DMS53 treated with DMSO at 0.1 percent for 48 hours (cell line): Measurements from ENCODE around the gene DAGLA.

ENCODE experiments used
- DNase-seq: peaks from one replicate; lab custom pipeline; 2025; ENCODE audit not compliant: unreplicated experiment; lab: John Stamatoyannopoulos, UW

Gene DAGLA

DNA sequence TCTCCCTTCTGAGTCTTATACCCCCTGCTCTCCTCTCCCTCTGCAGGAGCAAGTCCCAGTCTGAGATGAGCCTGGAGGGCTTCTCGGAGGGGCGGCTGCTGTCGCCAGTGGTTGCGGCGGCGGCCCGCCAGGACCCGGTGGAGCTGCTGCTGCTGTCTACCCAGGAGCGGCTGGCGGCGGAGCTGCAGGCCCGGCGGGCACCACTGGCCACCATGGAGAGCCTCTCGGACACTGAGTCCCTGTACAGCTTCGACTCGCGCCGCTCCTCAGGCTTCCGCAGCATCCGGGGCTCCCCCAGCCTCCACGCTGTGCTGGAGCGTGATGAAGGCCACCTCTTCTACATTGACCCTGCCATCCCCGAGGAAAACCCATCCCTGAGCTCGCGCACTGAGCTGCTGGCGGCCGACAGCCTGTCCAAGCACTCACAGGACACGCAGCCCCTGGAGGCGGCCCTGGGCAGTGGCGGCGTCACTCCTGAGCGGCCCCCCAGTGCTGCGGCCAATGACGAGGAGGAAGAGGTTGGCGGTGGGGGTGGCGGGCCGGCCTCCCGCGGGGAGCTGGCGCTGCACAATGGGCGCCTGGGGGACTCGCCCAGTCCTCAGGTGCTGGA lies 63.4 kb downstream of the DAGLA start:
- no peak for DNase-seq

DNA sequence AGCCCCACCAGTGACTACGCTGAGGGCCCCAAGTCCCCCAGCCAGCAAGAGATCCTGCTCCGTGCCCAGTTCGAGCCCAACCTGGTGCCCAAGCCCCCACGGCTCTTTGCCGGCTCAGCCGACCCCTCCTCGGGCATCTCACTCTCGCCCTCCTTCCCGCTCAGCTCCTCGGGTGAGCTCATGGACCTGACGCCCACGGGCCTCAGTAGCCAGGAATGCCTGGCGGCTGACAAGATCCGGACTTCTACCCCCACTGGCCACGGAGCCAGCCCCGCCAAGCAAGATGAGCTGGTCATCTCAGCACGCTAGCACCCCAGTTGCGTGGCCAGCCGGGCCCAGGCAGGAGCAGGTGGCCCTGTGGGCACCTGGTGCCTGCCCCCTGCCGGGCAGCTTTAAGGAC lies 64.0 kb downstream of the DAGLA start:
- DNase-seq: no peak

DNA sequence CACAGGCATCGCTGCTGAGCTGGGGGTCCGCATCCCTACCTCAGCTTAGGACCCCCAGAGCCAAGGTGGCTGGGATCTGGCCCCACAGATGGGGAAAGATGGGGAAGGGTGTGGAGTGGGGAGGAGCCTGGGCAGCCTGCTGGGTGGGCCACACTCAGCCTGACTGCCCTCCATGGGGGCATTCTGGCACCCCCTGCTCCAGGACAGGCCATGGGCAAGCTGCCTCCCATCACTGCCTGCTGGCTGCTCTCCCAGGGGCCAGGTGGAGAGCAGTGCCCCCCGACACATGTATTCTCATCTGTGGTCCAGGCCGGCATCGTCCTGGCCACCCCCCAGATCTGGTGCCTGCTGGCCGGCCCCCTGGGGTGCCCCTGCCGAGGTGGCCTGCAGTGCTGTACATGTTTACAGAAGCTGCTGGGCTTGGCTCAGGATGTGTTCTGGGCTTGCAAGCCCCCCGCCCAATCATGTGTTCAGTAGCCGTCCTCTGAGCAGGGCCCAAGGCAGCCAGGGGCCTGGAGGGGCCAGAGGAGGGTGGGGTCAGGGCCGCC lies 64.5 kb downstream of the DAGLA start:
- no peak for DNase-seq

DNA sequence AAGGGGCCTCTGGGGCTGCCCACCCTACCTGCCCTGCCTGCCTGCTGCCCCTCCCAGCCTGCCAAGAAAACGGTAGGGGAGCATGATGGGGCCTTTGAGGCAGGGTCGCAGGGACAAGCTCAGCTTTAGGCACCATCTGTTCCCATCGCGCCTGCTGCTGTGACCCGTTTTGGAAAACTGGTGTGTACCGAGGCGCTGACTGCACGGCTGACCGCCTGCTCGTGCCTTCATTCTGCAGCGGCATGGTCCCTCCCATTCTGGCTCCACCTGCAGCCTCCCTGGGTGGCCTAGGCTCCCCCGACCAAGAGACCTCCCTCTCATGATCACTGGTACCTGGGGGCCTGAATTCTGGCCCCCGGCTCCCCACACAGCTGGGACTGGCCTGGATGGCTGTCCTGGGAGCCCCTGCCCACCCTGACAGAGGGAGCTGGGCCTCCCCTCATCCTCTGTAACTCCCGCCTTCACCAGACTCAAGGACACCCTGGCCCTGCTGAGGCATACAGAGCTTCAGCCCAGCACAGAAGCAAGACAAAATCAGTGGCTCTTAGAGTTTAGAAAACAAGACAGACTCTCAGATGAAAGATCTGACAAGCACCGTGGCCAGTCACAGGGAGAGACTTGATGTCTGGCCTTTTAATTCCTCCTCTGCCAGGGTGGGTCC lies 65.7 kb downstream of the DAGLA start:
- DNase-seq: no peak

DNA sequence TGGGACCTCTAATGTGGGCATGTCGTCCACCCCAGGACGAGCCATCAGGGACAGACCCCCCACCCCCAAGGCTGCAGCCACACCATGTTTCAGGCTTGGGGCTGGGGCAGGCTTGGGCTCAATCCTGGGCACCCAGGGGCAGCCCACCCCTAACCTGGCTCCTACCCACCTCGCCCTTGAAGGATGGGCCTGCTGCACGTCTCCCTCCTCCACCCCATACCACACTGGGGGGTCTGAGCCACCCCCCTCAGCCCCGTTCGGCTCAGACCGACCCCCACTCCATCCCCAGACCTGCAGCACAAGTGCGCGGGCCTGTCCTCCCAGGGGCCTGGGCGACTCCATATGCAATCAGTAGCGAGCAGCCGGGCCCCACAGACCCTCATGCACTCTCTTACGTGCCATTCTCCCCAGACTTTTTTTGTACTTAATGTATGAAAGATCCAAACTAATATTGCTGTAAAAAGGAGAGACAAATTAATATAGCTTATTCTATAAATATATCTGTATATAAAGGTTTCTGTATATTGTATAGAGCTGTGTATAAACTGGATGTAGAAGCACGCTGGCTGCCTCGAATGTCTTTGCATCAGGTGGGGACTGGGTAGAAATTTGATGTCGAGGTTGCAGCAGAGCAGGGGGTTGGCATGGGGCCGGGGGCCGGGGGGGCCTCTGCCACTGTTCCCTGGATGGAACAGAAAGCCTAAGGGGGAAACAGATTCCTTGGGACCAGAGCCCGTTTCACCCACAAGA lies 66.4 kb downstream of the DAGLA start:
- DNase-seq: no peak

DNA sequence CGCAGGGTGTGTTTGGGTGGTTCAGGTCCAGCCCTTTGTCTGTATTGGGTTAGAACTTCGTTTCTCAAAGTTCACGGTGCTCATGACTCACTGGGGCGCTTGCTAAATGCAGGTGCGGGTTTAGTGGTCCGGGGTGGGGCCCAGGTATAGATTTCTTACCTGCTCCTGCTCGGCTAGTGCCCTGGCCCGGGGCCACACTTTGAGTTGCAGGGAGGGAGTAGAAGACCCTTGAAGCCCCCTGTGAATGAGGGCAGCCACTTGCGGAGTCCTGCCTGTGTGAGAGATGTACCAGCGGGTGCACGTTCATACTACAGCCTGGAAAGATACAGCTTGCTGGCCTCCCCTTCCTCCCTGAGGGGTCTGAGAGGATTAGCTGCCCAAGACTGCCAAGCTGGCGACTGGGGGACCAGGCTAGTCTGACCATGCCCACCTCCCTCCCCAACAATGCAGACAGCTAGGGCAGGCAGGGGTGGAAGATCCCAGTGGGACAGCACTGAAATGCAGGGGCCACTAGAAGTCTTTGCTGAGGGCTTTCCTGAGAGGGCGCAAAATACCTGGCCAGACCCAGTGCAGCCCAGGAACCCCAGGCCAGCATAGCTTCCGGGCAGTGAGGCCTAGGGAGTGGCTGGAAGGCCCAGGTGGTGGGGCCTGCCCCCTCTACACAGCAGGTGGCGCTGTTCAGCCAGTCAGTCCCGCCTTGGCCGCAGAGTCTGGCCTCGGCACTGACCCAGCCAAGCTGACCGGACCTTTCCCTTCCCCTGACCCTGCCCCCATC lies 67.2 kb downstream of the DAGLA start:
- DNase-seq: peak; percentile 58

DNA sequence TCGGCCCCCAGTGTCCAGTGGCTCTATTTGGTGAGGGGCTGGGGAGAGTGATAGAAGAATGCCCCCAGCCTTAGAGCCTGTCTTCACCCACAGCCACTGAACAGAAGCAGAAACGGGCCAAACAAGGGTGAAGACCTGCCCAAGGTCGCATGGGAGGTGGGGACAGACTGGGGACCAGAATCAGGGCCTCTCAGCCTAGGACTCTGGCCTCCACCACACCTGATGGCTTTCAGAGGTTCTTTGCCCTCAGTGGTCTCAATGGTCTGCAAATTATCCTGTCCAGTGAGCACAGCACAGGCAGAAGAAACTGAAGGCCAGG lies 67.7 kb downstream of the DAGLA start:
- no peak for DNase-seq

DNA sequence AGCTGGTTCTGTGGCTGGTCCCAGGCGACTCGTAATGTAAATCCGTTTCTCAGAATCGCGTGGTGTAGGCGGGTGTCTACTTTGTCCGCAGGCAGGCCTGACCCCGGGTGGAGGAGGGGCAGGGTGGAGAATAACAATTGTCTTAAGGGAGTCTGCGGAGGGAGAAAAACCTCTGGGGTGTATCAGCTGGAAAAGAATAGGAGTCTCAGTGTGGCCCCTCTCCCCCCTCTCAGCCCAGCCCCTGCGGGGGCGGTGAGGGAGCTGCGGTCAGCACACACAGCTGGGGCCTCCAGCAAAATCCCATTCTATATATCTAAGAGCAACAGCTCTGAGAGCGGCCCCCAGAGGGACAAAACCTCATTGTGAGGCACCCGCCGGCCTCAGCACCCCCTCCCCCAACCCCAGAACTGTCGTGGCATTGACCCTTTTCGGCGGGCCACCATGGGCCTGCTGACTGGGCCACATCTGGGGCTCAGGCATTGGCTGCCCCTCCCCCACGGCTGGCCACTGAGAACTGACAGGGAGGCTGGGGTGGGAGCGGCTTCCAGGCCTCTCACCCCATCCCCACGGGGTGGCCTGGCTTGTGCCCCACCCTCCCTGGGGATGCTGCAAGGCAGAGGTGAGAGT lies 69.5 kb downstream of the DAGLA start:
- no peak for DNase-seq

DNA sequence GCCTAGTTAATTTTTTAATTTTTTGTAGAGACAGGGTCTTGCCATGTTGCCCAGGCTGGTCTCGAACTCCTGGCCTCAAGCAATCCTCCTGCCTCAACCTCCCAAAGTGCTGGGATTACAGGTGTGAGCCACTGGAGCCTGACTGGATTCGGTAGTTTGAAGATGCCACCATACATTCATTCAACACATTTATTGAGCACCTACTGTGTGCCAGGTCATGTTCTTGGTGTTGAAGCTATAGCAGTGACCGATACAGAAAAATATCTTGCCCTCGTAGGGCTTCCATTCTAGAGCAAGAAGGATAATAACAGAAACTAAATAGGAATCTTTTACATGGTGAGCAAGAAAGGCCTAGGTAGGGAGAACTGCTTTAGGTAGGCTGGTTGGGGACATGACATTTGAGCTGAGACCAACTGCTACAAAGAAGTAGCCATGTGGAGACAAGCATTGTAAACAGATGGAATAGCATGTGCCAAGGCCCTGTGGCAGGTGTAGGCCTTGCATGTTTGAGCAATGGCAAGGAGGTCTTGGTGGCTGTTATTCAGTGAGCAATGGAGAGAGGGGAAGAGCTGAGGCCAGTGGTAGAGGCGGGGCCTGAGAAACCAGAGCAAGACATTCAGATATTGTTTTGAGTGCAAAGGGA lies 70.6 kb downstream of the DAGLA start:
- DNase-seq: no peak

DNA sequence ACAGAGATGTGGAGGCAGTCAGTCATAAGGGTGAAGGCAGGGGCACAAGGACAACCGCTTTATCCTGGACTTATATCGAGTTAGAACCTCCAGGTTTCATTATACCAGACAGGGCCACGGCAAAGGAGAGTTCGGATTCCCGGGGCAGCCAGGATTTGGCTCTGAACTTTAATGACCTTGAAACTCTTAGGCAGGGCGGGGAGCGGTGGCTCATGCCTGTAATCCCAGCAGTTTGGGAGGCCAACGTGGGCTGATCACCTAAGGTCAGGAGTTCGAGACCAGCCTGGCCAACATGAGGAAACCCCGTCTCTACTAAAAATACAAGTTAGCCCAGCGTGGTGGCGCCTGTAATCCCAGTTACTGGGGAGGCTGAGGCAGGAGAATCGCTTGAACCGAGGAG lies 71.2 kb downstream of the DAGLA start:
- DNase-seq: no peak

DNA sequence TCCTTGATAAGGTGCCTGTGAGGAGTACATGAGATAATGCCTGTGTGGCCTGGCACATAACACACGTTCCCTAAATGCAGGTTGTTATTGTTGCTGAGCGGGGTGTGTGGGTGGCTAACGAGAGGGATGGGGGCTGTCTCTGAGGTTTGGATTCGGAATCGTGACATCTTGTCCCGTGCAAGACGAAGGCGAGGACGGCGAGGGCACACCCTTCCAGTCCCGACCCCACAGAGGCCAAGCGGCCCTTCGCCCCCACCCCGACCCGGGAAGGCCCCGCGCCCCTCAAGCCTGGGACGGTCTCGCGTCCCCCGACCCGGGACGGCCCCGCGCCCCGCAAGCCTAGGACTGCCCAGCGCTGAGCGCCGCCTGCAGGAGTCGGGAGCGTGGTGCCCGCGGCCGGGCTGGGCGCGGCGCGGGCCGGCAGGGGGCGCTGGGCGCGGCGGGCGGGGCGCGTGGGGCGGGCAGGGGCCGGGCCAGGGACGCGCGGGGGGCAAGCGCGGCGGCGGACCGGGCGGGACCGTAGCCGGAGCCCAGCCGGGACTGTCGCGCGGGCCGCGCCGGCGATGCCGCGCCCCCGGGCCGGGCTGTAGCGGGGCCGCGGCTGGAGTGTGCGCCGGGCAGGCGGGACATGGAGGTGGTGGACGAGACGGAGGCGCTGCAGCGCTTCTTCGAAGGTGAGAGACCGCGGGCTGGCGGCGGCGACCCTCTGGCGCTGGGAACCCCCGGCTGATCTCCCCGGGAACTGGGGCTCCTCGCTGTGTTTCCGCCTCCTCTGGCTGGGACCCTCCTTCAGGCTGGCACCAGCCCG lies 72.1 kb downstream of the DAGLA start, which contains the start of gene MYRF:
Gene MYRF, plus strand, starts transcription at position 520 of the 808 bp plus-strand sequence. Its CDS starts 109 bp downstream, at position 629.
- no peak for DNase-seq

DNA sequence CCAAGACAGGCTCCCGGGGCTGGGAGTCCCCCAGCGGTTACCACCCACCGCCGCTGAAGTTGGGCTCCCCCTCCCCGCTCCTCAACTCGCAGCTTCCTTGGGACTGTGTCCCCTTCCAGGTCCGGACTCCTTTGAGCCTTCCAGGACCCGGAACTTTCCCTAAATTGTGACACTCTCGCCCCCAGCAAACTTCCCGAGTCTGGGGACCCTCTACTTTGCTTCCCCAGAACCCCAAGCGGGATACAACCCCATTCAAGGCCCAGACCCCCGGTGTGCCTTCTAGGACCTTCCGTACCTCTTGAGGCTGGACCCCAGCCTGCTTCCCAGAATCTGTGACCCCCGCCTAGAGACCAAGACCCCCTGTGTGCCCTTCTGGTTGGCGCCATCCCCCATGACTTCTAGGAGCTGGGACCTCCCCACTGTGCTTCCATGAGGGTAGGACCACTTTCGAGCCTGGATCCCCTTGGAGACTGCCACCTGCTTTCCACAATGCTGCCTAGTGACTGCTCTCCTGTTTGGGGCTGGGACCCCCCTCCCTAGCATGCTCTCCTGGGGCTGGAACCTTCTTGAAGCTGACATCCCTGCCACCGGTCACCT lies 72.8 kb downstream of the DAGLA start:
- DNase-seq: no peak

DNA sequence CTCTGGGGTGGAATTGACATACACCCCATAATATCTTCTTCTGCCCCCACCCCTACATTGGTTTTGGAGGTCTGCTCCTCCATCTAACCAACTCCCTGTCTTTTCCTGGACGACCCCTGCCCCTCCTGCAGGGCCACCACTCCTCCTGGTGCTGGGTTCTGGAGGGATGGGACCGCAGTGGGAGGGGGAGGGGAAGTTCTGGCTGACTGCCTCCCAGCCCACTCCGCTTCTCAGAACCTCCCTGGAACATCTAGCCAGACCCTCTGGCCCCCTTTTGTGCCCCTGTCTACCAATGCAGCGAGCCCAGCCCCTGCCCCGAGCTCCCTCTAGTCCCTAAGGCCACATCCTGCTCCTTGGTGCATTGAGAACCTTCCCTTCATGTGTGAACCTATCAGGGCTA lies 73.5 kb downstream of the DAGLA start:
- DNase-seq: no peak

DNA sequence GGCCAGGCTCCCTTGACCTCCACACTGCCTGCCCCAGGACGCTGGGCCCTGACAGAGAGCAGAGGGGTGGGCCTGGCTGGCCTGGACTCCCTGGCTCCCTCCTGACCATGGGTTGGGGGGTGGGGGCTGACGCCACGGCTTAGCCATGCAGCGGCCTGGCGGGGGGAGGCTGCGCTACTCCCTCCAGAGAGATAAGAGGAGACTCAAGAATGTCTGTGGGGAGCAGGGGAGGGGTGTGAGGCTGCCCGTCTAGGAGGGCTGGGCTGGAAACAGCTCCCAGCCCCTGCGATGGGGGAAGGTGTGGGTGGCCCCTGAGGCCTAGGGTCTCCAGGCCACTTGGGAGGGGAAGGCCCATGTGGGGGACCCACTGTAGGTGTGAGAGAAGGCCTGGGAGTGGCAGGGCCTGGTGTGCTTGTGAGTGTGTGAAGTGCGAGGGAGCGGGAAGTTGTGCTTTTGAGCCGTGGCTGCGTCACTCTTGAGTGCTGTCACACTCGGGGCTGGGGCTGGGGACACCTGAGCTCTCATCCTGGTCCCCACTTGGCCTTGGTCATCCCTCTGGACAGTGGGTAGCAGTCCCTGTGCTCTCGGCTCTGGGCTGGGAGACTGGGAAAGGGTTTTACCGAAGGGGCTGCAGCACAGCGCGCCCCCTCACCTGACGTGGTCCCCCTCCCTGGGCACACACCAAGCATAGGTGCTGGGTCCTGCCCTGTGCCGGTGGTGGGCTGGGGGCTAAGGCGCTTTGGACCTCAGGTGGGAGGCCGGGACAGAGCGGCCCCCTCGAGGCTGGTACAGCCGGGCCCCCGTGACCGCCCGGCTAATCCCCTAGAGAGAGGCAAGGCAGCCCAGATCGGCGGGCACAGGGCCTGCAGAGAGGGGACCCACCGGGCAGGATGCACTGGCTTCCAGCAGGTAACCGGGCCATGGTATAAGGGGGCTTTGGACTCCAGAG lies 74.6 kb downstream of the DAGLA start:
- DNase-seq: no peak

DNA sequence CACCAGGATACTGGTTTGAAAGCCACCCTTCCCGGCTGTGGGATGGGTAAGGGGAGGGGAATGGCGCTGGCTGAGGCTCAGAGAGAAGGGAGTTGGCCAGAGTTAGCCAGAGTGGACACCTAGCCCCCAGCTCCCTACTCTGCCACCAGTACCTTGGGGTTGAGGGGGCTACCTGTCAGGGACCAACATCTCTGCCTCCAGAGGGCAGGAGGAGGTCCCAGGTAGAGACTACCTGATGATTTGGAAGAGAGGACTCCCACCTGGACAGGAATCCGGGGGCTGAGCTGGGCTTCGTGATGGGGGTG lies 75.9 kb downstream of the DAGLA start:
- no peak for DNase-seq

DNA sequence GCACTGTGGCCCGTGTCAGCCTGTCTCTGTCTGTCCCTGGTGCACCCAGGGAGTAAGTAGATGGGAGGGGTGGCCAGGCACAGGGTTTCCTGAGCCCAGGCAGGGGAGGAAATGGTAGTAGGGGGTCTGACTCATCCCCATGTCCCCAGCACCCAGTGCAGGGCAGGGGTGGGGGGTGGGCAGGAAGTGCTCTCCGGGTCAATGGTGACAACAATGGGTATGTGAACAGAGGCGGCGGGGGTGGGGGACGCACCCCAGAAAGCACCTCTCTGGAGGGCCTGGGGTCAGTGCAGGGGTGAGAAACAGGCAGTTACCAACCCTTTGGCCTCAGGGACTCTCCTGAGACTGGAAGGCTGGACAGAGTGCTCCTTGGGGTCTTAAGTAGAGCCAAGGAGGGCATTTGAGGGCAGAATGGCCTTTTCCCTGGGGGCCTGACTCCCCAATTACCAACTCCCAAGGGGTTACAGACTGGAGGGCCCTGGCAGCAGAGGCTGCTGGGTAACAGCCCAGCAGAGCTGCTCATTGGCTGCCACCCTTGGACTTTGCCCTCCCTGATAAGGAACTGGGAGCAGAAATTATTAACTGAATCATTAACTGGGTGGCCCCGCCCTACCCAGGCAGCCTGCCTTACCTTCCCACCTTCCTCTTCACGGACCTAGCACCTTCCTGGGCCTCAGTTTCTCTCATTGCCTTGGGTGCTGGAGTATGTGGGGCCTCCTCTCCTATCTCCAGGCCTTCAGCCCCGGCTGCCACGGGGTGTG lies 76.4 kb downstream of the DAGLA start:
- DNase-seq: peak; percentile 67

DNA sequence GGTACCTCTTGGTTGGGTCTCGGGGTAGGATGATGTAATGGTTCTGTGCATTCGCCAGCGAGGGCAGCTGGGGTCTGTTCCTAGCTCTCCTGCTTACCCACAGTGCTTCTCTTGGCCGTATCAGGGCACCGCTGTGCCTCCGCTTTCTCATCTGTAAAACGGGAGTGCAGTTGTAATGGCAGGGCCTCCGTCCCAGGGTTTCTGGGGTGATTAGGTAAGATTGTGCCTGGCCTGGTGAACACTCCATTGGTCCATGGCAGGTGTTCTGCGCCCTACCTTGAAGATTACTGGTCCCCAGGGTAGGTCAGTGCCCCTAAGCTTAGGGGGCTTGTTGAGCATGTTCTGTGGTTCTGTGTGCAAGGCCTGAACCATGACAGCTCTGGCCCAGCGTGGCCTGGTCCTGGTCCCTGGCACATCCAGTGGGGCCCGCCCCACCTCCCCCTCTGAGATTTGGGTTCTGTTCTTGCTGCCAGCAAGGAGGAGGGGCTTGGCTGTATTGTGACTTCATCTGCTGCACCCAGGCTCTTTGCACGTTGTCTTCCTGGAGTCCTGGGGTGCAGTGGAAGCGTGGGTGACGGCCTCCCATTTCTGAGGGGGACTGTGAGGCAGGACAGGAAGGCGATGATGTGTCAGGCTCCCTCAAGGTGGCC lies 77.1 kb downstream of the DAGLA start:
- DNase-seq: no peak
